Measurements from ENCODE around the gene CCDC154.

Gene CCDC154

DNA sequence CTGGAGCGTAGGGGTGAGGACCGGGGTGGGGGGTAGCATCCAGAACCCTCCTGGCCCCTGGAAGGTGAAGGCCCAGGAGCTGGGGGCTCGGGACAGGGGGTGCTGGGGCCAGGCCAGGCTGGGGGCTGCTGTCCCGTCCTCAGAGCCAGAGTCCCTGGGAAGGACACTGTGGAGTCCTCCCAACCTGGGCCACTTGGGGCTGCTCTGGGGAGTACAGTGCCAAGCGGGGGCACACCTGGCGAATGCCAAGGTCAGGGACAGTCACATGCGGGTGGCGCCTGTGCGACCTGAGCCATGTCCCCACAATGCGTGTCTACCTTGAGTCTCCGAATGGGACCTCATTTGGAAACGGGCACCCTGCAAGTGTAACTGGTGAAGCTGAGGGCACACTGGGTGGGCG, 14.7 kb downstream of the CCDC154 start:
- TF ChIP-seq TAF1 (IDR thresholded peaks at IDR 0.05; ENCODE audit: borderline replicate concordance, insufficient read depth, low read length) (no peak), SIN3A (IDR thresholded peaks at IDR 0.05; ENCODE audit: borderline replicate concordance, insufficient read depth, low read length) (no peak), POLR2AphosphoS5 (IDR thresholded peaks at IDR 0.05; ENCODE audit: low read depth, low read length) (no peak), REST (IDR thresholded peaks at IDR 0.05; ENCODE audit: insufficient read depth in 1 of 2, low read depth in 2 of 2, low read length in 2 of 2) (no peak), FOXP2 (optimal IDR thresholded peaks at IDR 0.05; ENCODE audit: borderline replicate concordance, extremely low read depth, extremely low read length, insufficient read depth) (no peak)

GRCh38 chr16:1429012-1429411, 15.3 kb downstream of the CCDC154 start:
- no peak for TF ChIP-seq TAF1 (IDR thresholded peaks at IDR 0.05; ENCODE audit: borderline replicate concordance, insufficient read depth, low read length)
- no peak for TF ChIP-seq SIN3A (IDR thresholded peaks at IDR 0.05; ENCODE audit: borderline replicate concordance, insufficient read depth, low read length)
- no peak for TF ChIP-seq FOXP2 (optimal IDR thresholded peaks at IDR 0.05; ENCODE audit: borderline replicate concordance, extremely low read depth, extremely low read length, insufficient read depth)
- no peak for TF ChIP-seq POLR2AphosphoS5 (IDR thresholded peaks at IDR 0.05; ENCODE audit: low read depth, low read length)
- no peak for TF ChIP-seq REST (IDR thresholded peaks at IDR 0.05; ENCODE audit: insufficient read depth in 1 of 2, low read depth in 2 of 2, low read length in 2 of 2)

- TF ChIP-seq POLR2AphosphoS5 (IDR thresholded peaks at IDR 0.05; ENCODE audit: low read depth, low read length) (no peak), REST (IDR thresholded peaks at IDR 0.05; ENCODE audit: insufficient read depth in 1 of 2, low read depth in 2 of 2, low read length in 2 of 2) (no peak), SIN3A (IDR thresholded peaks at IDR 0.05; ENCODE audit: borderline replicate concordance, insufficient read depth, low read length) (no peak), FOXP2 (optimal IDR thresholded peaks at IDR 0.05; ENCODE audit: borderline replicate concordance, extremely low read depth, extremely low read length, insufficient read depth) (no peak), TAF1 (IDR thresholded peaks at IDR 0.05; ENCODE audit: borderline replicate concordance, insufficient read depth, low read length) (no peak)
These were observed 15.8 kb downstream of the CCDC154 start for GRCh38 chr16:1428511-1428910.

- TF ChIP-seq FOXP2 (optimal IDR thresholded peaks at IDR 0.05; ENCODE audit: borderline replicate concordance, extremely low read depth, extremely low read length, insufficient read depth) (no peak), REST (IDR thresholded peaks at IDR 0.05; ENCODE audit: insufficient read depth in 1 of 2, low read depth in 2 of 2, low read length in 2 of 2) (no peak), SIN3A (IDR thresholded peaks at IDR 0.05; ENCODE audit: borderline replicate concordance, insufficient read depth, low read length) (no peak), POLR2AphosphoS5 (IDR thresholded peaks at IDR 0.05; ENCODE audit: low read depth, low read length) (no peak), TAF1 (IDR thresholded peaks at IDR 0.05; ENCODE audit: borderline replicate concordance, insufficient read depth, low read length) (no peak)
These were observed 16.6 kb downstream of the CCDC154 start for GRCh38 chr16:1427473-1428461.

Data from PFSK-1 (cell line).